ENCODE data around the gene CRIP3.

Gene CRIP3

GRCh38 chr6:43286980-43287716 is 21.5 kb downstream of the CRIP3 start:
- no peak for DNase-seq

- DNase-seq, result no peak
Observed at GRCh38 chr6:43286456-43286979, 22.1 kb downstream of the CRIP3 start.

DNA sequence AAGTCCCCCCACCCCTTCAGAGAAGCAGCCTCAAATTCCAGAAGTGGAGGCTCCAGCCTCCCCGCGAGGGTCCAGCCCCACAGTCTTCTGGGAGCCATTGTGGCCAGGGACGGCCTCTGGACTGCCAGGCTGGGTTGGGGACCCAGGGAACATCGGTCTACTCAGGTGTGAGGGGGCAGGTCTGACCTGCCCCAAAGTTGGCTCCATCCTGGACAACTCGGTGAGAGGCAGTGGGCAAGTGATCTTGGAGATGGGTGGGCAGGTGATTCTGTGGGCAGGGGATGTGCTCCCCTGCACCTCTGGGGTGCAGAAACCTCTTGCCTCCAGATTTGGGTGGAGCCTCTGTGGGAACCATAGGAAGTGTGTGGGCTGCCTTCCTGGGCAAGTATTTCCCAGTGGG is 22.8 kb downstream of the CRIP3 start:
- DNase-seq, result no peak

DNA sequence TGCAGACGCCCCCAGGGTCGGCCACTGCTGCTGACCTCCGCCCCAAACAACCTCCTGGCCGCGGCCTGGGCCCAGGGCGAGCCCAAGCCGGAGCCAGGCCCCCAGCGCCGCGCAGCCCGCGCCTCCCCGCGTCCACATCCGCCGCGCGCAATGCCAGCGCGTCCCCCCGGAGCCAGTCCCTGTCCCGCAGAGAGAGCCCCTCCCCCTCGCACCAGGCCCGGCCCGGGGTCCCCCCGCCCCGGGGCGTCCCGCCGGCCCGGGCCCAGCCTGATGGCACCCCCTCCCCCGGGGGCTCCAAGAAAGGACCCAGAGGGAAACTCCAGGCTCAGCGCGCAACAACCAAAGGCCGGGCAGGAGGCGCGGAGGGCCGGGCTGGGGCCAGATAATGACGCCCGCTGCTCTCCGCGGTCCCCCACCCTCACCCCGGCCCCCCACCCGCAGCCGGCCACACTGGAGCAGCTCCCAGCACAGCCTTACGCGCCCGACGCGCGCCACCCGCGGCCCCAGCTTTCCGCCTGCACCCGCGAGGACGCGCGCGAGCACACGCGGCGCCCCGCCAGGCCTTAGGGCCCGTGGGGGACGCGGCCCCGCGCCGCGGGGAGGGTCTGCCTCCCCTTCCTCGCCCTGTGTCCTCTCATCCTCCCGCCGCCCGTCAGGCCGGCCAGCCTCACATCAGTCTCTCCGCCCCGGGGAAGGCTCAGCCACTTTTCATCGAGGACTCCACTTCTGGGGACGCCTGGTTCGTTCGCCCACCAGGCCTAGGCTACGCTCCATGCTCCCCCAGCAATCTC is 23.4 kb downstream of the CRIP3 start:
- DNase-seq, result no peak

GRCh38 chr6:43283905-43284304 is 24.7 kb downstream of the CRIP3 start:
- no peak for DNase-seq

DNA sequence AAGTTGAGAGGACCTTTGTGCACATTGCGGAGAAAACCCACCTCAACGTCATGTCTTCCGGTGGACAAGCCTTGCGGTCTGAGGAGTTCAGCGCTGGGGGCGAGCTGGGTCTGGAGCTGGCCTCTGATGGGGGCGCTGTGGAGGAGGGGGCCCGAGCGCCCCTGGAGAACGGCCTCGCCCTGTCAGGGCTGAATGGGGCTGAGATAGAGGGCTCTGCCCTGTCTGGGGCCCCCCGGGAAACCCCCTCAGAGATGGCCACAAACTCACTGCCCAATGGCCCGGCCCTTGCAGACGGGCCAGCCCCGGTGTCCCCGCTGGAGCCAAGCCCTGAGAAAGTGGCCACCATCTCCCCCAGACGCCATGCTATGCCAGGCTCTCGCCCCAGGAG is 25.1 kb downstream of the CRIP3 start:
- DNase-seq, result no peak

GRCh38 chr6:43282636-43283513 is 25.8 kb downstream of the CRIP3 start:
- DNase-seq, result no peak

DNA sequence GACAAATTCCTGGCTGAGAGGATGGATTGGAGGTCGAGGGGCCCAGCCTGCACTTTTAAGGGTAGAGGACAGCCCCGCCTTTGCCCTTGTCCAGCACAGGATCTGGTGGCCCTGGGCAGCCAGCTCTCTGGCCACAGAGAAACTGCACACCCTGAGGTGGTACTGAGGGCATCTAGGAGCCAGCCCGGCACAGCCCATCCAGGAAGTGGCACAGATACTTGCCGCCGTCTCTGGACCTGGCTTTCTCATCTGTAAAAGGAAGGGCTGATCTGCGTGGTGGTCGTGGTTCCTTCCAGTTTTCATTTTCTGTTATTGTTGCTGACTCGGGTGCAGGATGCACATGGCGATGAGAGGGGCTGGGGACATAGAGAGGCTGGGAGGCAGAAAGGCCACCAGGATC is 26.6 kb downstream of the CRIP3 start:
- no peak for DNase-seq

DNA sequence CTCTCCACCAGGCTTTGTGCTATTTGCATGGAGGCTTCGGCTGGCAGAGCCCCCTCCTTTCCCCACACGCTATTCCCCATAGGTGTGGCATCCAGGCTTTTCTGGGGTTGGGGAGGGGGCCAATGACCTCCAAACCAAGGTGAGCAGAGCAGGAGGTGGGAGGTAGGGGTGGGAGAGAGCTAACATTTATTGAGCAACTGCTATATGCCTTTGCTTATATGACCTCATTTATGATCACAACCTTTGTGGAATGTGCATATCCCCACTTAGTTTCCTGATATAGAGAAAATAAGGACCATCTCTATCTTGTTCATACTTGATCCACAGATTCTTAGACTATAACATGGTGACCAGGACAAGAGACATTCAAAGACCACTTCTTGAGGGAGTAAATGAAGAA is 28.4 kb downstream of the CRIP3 start:
- no peak for DNase-seq

GRCh38 chr6:43278524-43279078 is 30.0 kb downstream of the CRIP3 start:
- no peak for DNase-seq

- DNase-seq, result no peak
Observed at GRCh38 chr6:43277643-43278523, 30.7 kb downstream of the CRIP3 start.

DNA sequence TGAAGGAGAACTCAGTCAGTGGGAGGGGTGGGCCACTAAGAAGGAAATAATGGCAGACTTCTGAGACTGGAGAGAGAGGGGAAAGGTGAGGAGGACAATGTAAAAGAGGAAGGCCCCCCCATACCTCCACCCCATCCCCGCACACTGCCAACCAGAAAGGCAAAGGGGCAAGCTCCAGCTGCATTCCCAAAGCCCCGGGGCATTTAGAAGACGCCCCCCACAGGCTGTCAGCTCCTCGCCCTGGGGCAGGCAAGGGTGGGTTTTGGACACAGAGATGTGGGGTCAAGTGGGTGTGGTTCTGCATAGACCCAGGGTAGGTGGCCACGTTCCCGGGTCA is 31.4 kb downstream of the CRIP3 start:
- no peak for DNase-seq

- DNase-seq, result no peak
Observed at GRCh38 chr6:43276577-43277305, 31.9 kb downstream of the CRIP3 start.

GRCh38 chr6:43275801-43276576 is 32.6 kb downstream of the CRIP3 start:
- no peak for DNase-seq

DNA sequence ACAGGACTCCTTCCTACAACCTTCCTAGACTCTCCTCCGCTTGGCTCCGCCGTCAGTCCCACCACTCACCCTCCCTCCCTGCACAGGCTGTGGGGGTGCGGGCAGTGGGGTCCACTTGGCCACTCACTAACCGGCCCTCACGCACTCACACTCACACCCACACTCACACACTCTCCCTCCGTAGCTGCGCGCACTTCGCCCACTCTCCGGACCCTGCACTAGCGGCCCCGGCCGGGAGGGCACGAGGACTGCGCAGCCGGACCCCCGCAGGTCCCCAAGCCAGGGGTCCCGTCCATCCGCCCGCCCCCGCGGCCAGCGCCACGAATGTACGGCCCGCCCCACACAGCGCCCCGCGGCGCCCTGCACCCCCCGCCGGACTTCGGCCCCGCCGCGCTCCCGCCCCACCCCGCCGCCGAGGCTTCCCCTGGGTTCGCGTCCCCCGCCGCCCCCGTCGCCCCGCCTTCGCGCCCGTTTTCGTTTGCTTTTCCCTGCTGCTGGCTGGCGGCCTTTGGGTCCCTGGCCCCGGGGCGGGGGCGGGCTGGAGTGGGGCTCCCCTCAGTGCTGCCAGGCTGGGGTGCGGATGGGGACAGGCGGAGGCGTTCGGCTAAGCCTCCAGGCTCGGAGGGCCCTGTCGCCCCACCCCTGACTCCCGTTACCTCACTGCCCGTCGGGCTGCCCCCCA is 33.6 kb downstream of the CRIP3 start:
- DNase-seq, result no peak

DNA sequence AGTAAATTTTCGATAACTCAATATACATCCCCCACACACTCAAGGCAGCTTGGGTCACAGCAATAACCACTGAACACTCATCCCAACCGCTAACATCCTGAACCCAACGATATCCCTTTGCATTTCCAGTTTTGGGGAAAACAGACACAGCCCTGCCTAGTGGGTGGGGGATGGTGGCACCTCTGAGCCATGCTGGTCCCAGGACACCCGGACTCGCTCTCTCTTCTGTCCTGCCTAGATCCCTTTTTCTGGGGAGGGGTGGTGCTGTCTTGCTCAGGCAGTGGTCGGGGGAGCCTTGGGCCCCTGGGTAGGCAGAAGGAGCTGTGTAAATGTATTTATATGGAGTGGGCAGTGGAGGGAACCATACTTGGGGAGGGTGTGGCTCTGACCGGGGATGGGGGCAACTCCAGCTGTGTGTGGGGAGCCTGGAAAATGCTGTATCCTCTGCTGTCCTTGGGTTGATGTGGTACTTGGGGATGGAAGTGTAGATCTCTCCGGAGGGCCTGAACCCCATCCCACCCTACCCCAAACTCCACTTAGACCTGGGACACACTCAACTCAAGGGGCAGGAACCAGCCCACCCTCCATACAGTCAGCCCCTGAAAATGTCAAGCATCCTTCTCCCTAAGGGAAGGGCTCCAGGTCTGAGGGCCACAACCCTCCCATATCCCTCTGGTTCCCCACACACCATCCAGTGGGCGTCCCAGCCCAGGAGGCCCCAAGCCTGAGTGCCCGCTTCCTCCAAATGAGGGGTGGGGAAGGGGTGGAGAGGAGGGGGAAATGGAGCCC is 34.3 kb downstream of the CRIP3 start:
- DNase-seq, result no peak

DNA sequence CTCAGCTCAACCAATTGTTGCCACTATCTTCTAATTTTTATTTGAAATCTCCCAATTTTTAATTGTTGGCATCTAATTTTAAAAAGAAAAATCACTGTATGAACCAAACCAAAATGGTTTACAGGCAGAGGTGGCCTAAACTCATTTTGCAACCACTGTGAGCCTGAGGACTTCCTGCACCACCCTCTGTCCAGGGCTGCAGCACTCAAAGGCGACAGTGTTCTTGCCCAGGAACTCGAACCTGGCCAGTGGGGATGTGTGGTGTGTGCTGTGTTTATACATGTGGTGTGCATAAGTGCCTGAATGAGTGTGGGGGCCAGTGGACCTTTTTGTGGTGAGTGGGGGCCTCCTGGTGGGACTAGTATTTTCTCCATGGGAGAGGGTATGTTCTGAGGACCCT is 34.9 kb downstream of the CRIP3 start:
- no peak for DNase-seq

GRCh38 chr6:43271944-43272343 is 36.7 kb downstream of the CRIP3 start:
- DNase-seq, result no peak

All from NCI-H526 treated with DMSO at 0.1 percent for 48 hours (cell line).